Muscle layer of colon (tissue), 2 donors: Measurements from ENCODE around the gene CDC42SE2.
"Not testable (repeated sequence)": the region's sequence is repeated elsewhere in the genome, so short reads cannot be mapped to it uniquely, and the experiment has no call there.

Experiments used
- H3K27ac ChIP-seq: one replicate; pipeline ENCODE4 v1.7.0; 2013; ENCODE audit warnings: low read depth, mild to moderate bottlenecking, low read length, moderate library complexity
- H3K27me3 ChIP-seq, 2 donors: one replicate each; pipeline ENCODE4 v1.7.0; 2013; ENCODE audit warnings: low read length in 2 of 2, mild to moderate bottlenecking in 2 of 2; ENCODE audit not compliant: insufficient read depth in 2 of 2, control insufficient read depth in 1 of 2
- H3K36me3 ChIP-seq: one replicate; pipeline ENCODE4 v1.7.0; 2013; ENCODE audit warnings: mild to moderate bottlenecking, low read length; ENCODE audit not compliant: insufficient read depth
- H3K4me1 ChIP-seq: one replicate; pipeline ENCODE4 v1.7.0; 2013; ENCODE audit warnings: mild to moderate bottlenecking, low read length; ENCODE audit not compliant: insufficient read depth
- H3K4me3 ChIP-seq, 2 donors: one replicate each; pipeline ENCODE4 v1.7.0; 2013; ENCODE audit warnings: low read length in 2 of 2, low read depth in 1 of 2, mild to moderate bottlenecking in 1 of 2, moderate library complexity in 1 of 2
- H3K9ac ChIP-seq: one replicate; pipeline ENCODE4 v1.7.0; 2013; ENCODE audit warnings: low read length
- H3K9me3 ChIP-seq: one replicate; pipeline ENCODE4 v1.7.0; 2013; ENCODE audit warnings: mild to moderate bottlenecking, low read length
- donor health status: abdominal sarcoma.
- donor health status: Adenocarcinoma of cecum.

CDC42SE2 gene

DNA sequence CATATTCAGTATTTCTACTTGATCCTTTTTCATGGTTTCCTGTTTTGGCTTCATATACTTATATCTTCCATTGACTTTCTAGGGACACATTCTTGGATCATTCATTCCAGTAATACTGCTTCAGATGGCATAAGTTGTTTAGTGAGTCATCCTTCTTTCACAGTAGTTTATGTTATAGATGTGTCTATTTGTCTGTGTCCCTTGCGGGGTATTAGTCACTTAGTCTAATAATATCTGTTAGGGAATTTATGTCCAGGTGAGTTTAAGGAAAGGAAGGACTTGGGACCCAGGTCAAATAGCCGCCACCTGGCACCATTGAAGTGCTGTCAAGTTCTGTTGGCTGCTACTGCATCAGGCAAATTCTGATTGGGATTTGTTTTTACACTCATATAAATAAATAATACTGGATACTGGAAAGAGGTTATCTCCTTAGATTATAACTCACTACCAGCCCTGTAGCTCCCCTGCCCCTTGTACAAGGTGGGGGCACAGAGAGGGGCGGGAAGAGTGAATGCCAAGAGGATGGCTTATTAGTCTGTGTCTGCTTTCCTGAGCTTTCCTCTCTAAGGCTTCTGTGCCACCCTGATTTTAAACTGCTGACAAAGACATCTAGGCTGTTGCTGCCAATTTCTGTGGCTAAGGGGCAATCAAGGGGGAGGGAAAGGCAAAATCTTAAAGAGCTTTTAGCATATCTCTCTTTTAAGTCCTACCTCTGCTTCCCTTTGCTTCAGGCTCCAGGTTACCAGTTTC is 64.9 kb downstream of the CDC42SE2 start:
- H3K9me3 ChIP-seq = no peaks in the 10 kb centered on the region
- no peak overlapping the region for H3K27ac ChIP-seq
- H3K36me3 ChIP-seq = no peaks in the 10 kb centered on the region
- no peaks in the 10 kb centered on the region for H3K27me3 ChIP-seq
- H3K4me1 ChIP-seq = peaks cover 8% of the 10 kb centered on the region
- H3K4me3 ChIP-seq = no peak overlapping the region
- no peak overlapping the region for H3K9ac ChIP-seq

DNA sequence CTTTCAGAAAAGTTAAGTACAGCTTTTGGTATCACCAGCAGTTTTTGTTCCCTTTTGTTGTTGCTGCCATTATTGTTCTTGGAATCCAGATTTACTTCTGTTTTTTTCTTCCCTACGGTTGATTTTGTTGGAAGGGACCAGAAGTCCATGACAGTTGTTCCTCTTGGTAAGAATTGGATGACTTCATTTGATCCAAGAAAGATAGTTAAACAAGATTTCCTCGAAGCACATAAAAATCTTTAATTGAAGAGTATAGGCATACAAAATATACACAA is 65.4 kb downstream of the CDC42SE2 start:
- Histone ChIP-seq H3K27ac (no peak overlapping the region), H3K27me3 (no peaks in the 10 kb centered on the region), H3K4me1 (peaks cover 5% of the 10 kb centered on the region), H3K9ac (no peak overlapping the region), H3K36me3 (no peaks in the 10 kb centered on the region), H3K4me3 (no peak overlapping the region), H3K9me3 (no peaks in the 10 kb centered on the region)

DNA sequence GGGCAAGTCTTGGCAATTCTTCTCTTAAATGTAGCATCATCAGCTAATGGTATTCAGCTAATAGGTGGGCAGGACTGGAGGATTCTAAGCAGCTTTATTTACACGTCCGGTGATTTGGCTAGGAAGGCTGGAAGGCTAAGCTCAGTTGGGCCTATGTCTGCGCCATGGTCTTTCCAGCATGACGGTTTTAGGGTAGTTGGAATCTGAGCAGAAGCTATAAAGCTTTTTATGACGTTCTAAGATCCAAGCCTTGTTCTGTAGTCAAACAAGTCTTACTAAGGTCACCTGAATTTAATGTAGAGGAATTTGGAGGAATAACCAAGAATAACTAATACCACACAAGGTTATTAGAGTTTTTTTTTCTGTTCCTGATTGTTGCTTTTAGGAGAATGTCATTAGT is 66.2 kb downstream of the CDC42SE2 start:
- Histone ChIP-seq H3K4me3 (no peak overlapping the region), H3K36me3 (no peaks in the 10 kb centered on the region), H3K9ac (no peak overlapping the region), H3K4me1 (no peaks in the 10 kb centered on the region), H3K9me3 (no peaks in the 10 kb centered on the region), H3K27me3 (no peaks in the 10 kb centered on the region), H3K27ac (no peak overlapping the region)

DNA sequence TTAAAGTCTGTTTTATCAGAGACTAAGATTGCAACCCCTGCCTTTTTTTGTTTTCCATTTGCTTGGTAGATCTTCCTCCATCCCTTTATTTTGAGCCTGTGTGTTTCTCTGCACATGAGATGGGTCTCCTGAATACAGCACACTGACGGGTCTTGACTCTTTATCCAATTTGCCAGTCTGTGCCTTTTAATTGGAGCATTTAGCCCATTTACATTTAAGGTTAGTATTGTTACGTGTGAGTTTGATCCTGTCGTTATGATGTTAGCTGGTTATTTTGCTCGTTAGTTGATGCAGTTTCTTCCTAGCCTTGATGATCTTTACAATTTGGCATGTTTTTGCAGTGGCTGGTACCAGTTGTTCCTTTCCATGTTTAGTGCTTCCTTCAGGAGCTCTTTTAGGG is 71.9 kb downstream of the CDC42SE2 start:
- H3K36me3 ChIP-seq, H3K27ac ChIP-seq, H3K27me3 ChIP-seq, H3K9me3 ChIP-seq, H3K4me3 ChIP-seq, H3K9ac ChIP-seq, H3K4me1 ChIP-seq: not testable (repeated sequence)

DNA sequence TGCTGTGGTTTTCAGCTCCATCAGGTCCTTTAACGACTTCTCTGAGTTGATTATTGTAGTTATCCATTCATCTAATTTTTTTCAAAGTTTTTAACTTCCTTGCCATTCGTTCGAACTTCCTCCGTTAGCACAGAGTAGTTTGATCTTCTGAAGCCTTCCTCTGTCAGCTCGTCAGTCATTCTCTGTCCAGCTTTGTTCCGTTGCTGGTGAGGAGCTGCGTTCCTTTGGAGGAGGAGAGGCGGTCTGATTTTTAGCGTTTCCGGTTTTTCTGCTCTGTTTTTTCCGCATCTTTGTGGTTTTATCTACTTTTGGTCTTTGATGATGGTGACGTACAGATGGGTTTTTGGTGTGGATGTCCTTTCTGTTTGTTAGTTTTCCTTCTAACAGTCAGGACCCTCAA is 72.9 kb downstream of the CDC42SE2 start:
- not testable (repeated sequence) for H3K4me3 ChIP-seq, H3K36me3 ChIP-seq, H3K27ac ChIP-seq, H3K9ac ChIP-seq, H3K27me3 ChIP-seq, H3K4me1 ChIP-seq, H3K9me3 ChIP-seq

DNA sequence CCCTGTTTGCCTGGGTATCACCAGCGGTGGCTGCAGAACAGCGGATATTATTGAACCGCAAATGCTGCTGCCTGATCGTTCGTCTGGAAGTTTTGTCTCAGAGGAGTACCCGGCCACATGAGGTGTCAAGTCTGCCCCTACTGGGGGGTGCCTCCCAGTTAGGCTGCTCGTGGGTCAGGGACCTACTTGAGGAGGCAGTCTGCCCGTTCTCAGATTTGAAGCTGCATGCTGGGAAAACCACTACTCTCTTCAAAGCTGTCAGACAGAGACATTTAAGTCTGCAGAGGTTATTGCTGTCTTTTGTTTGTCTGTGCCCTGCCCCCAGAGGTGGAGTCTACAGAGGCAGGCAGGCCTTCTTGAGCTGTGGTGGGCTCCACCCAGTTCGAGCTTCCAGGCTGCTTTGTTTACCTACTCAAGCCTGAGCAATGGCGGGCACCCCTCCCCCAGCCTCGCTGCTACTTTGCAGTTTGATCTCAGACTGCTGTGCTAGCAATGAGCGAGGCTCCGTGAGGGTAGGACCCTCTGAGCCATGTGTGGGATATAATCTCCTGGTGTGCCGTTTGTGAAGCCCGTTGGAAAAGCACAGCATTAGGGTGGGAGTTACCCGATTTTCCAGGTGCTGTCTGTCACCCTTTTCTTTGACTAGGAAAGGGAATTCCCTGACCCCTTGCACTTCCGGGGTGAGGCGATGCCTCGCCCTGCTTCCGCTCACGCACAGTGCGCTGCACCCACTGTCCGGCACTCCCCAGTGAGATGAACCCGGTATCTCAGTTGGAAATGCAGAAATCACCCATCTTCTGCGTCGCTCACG is 73.6 kb downstream of the CDC42SE2 start:
- not testable (repeated sequence) for H3K4me3 ChIP-seq, H3K27ac ChIP-seq

DNA sequence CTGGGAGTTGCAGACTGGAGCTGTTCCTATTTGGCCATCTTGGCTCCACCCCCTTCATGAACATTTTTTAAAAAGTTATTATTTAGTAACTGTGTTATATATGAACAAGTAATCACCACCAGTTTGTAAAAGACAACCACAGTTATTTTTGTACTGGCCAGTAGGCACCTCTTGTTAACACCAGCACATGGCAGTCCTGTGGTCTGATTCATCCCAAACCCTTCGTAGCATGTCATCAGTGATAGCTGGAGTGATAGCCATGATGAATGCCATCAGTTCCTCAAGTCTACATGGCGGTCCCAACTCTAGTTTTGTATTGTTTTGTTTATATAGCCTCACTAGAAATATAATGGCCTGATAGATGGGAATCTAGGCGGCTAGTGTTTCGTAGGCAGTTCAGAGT is 74.2 kb downstream of the CDC42SE2 start:
- H3K27ac ChIP-seq = no peak overlapping the region
- H3K27me3 ChIP-seq = no peaks in the 10 kb centered on the region
- no peaks in the 10 kb centered on the region for H3K36me3 ChIP-seq
- H3K9me3 ChIP-seq = no peaks in the 10 kb centered on the region
- no peak overlapping the region for H3K9ac ChIP-seq
- H3K4me1 ChIP-seq = no peaks in the 10 kb centered on the region
- no peak overlapping the region for H3K4me3 ChIP-seq

More for the DNA sequence above, 73.6 kb downstream of the CDC42SE2 start:
- not testable (repeated sequence) for H3K9ac ChIP-seq, H3K4me1 ChIP-seq, H3K27me3 ChIP-seq, H3K36me3 ChIP-seq, H3K9me3 ChIP-seq

DNA sequence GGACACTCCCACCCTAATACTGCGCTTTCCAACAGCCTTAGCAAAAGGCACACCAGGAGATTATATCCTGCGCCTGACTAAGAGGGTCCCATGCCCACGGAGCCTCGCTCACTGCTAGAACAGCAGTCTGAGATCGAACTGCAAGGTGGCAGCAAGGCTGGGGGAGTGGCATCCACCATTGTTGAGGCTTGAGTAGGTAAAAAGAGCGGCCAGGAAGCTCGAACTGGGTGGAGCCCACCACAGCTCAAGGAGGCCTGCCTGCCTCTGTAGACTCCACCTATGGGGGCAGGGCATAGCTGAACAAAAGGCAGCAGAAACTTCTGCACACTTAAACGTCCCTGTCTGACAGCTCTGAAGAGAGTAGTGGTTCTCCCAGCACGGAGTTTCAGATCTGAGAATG is 80.4 kb downstream of the CDC42SE2 start:
- not testable (repeated sequence) for H3K9me3 ChIP-seq, H3K27me3 ChIP-seq

DNA sequence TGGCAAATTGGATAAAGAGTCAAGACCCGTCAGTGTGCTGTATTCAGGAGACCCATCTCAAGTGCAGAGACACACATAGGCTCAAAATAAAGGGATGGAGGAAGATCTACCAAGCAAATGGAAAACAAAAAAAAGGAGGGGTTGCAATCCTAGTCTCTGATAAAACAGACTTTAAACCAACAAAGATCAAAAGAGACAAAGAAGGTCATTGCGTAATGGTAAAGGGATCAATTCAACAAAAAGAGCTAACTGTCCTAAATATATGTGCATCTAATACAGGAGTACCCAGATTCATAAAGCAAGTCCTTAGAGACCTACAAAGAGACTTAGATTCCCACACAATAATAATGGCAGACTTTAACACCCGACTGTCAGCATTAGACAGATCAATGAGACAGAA is 82.4 kb downstream of the CDC42SE2 start:
- H3K27ac ChIP-seq, H3K4me3 ChIP-seq, H3K9ac ChIP-seq, H3K9me3 ChIP-seq, H3K36me3 ChIP-seq, H3K4me1 ChIP-seq, H3K27me3 ChIP-seq: not testable (repeated sequence)

More for the DNA sequence above, 80.4 kb downstream of the CDC42SE2 start:
- H3K4me3 ChIP-seq, H3K27ac ChIP-seq, H3K36me3 ChIP-seq, H3K4me1 ChIP-seq, H3K9ac ChIP-seq: not testable (repeated sequence)

DNA sequence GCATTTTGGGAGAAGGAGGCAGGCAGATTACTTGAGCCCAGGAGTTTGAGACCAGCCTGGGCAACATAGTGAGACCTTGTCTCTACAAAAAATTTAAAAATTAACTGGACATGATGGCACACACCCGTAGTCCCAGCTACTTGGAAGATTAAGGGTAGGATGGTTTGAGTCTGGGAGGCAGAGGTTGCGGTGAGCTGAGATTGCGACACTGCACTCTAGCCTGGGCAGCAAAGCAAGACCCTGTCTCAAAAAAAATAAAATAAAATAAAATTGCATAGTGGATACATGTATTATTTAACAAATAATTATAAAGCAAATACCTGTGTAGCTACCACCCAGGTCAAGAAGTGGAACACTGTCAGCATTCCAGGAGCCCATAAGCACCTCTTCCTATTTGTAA is 90.1 kb downstream of the CDC42SE2 start:
- H3K4me3 ChIP-seq = no peak overlapping the region
- no peak overlapping the region for H3K9ac ChIP-seq
- H3K4me1 ChIP-seq = peaks cover 8% of the 10 kb centered on the region
- H3K9me3 ChIP-seq = no peaks in the 10 kb centered on the region
- no peak overlapping the region for H3K27ac ChIP-seq
- no peaks in the 10 kb centered on the region for H3K27me3 ChIP-seq
- H3K36me3 ChIP-seq = no peaks in the 10 kb centered on the region

DNA sequence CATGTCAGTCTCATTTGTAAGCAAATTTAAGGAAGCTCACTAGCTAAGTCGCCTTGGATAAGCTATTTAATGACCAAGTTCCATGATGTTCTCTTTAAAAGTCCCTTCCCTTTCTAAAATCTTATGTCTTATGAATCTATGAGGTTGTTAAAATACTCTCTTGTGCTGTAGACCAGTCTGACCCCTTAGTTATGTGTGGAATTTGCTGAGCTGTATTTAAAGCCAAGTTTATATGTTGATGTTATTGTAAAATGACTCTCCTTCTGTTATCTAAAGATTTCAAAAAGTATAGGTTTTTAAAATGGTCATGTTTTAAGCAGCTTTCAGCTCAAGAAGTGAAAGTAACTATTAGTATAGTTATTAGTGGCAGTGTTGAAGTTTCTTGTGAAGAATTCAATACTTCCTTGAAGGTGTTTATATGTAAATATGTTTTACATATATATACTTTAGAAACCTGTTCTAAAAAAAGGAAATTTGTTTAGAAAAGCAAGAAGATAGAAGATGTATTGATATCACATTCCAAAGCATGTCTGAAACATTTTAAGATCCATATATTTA is 92.2 kb downstream of the CDC42SE2 start:
- peaks cover 7% of the 10 kb centered on the region for H3K36me3 ChIP-seq
- peaks cover 8% of the 10 kb centered on the region for H3K4me1 ChIP-seq
- H3K9me3 ChIP-seq = no peaks in the 10 kb centered on the region
- H3K4me3 ChIP-seq = no peak overlapping the region
- H3K27me3 ChIP-seq = no peaks in the 10 kb centered on the region
- no peak overlapping the region for H3K27ac ChIP-seq
- no peak overlapping the region for H3K9ac ChIP-seq

DNA sequence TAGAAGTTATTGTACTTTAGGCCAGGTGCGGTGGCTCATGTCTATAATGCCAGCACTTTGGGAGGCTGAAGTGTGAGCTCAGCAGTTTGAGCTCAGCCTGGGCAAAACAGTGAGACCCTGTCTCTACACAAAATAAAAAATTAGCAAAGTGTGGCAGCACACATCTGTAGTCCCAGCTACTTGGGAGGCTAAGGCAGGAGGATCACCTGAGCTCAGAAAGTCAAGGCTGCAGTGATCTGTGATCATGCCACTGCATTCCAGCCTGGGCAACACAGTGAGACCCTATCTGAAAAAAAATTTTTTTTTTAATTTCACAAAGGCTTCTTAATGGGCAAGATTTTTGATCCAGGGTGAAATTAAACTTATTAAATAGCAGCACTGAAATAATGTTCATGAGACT is 92.8 kb downstream of the CDC42SE2 start:
- Histone ChIP-seq H3K27ac (no peak overlapping the region), H3K4me1 (peaks cover 8% of the 10 kb centered on the region), H3K27me3 (no peaks in the 10 kb centered on the region), H3K36me3 (peaks cover 7% of the 10 kb centered on the region), H3K4me3 (no peak overlapping the region), H3K9ac (no peak overlapping the region), H3K9me3 (no peaks in the 10 kb centered on the region)
